ENCODE data around the gene OR2S2. TPM values are rescaled to one million over a fixed set of nuclear protein-coding genes. Genes with fewer than 3 reads are reported as not detected.

Gene OR2S2
- total RNA-seq, 1 donor, result not detected

- no peaks in the 10 kb centered on the region for H3K4me1 ChIP-seq (ENCODE audit: insufficient read depth, low read length)
- H3K4me3 ChIP-seq (ENCODE audit: low read length), result no peak overlapping the region
- H3K9me3 ChIP-seq (ENCODE audit: low read depth, low read length), result peaks cover 18% of the 10 kb centered on the region
- H3K27me3 ChIP-seq (ENCODE audit: insufficient read depth, low read length), result peaks cover 47% of the 10 kb centered on the region
Measured at GRCh38 chr9:35978792-35979191, 20.8 kb upstream of the OR2S2 start.

GRCh38 chr9:35976726-35977125, 18.8 kb upstream of the OR2S2 start:
- Histone ChIP-seq H3K4me1 (ENCODE audit: insufficient read depth, low read length) (no peaks in the 10 kb centered on the region), H3K27me3 (ENCODE audit: insufficient read depth, low read length) (peaks cover 59% of the 10 kb centered on the region), H3K9me3 (ENCODE audit: low read depth, low read length) (peaks cover 22% of the 10 kb centered on the region), H3K4me3 (ENCODE audit: low read length) (no peak overlapping the region)

GRCh38 chr9:35974800-35975199, 16.8 kb upstream of the OR2S2 start:
- no peaks in the 10 kb centered on the region for H3K4me1 ChIP-seq (ENCODE audit: insufficient read depth, low read length)
- peaks cover 70% of the 10 kb centered on the region for H3K27me3 ChIP-seq (ENCODE audit: insufficient read depth, low read length)
- peaks cover 22% of the 10 kb centered on the region for H3K9me3 ChIP-seq (ENCODE audit: low read depth, low read length)
- H3K4me3 ChIP-seq (ENCODE audit: low read length), result no peak overlapping the region

- Histone ChIP-seq H3K4me1 (ENCODE audit: insufficient read depth, low read length) (no peaks in the 10 kb centered on the region), H3K4me3 (ENCODE audit: low read length) (no peak overlapping the region), H3K27me3 (ENCODE audit: insufficient read depth, low read length) (peaks cover 74% of the 10 kb centered on the region), H3K9me3 (ENCODE audit: low read depth, low read length) (peaks cover 22% of the 10 kb centered on the region)
Measured at GRCh38 chr9:35972093-35972492, 14.1 kb upstream of the OR2S2 start.

- Histone ChIP-seq H3K9me3 (ENCODE audit: low read depth, low read length) (no peaks in the 10 kb centered on the region), H3K4me3 (ENCODE audit: low read length) (no peak overlapping the region), H3K27me3 (ENCODE audit: insufficient read depth, low read length) (peaks cover 41% of the 10 kb centered on the region), H3K4me1 (ENCODE audit: insufficient read depth, low read length) (no peaks in the 10 kb centered on the region)
Measured at GRCh38 chr9:35967042-35967441, 9.1 kb upstream of the OR2S2 start.

- peaks cover 35% of the 10 kb centered on the region for H3K27me3 ChIP-seq (ENCODE audit: insufficient read depth, low read length)
- no peaks in the 10 kb centered on the region for H3K9me3 ChIP-seq (ENCODE audit: low read depth, low read length)
- no peak overlapping the region for H3K4me3 ChIP-seq (ENCODE audit: low read length)
- no peaks in the 10 kb centered on the region for H3K4me1 ChIP-seq (ENCODE audit: insufficient read depth, low read length)
Measured at GRCh38 chr9:35966433-35966832, 8.5 kb upstream of the OR2S2 start.

GRCh38 chr9:35965011-35965410, 7.1 kb upstream of the OR2S2 start:
- Histone ChIP-seq H3K4me1 (ENCODE audit: insufficient read depth, low read length) (no peaks in the 10 kb centered on the region), H3K27me3 (ENCODE audit: insufficient read depth, low read length) (peaks cover 23% of the 10 kb centered on the region), H3K9me3 (ENCODE audit: low read depth, low read length) (no peaks in the 10 kb centered on the region), H3K4me3 (ENCODE audit: low read length) (no peak overlapping the region)

GRCh38 chr9:35962126-35962906, 4.4 kb upstream of the OR2S2 start:
- no peak overlapping the region for H3K4me3 ChIP-seq (ENCODE audit: low read length)
- H3K9me3 ChIP-seq (ENCODE audit: low read depth, low read length), result no peaks in the 10 kb centered on the region
- no peaks in the 10 kb centered on the region for H3K4me1 ChIP-seq (ENCODE audit: insufficient read depth, low read length)
- H3K27me3 ChIP-seq (ENCODE audit: insufficient read depth, low read length), result peaks cover 6% of the 10 kb centered on the region

GRCh38 chr9:35960039-35960655, 2.2 kb upstream of the OR2S2 start:
- Histone ChIP-seq H3K4me1 (ENCODE audit: insufficient read depth, low read length) (no peaks in the 10 kb centered on the region), H3K27me3 (ENCODE audit: insufficient read depth, low read length) (peaks cover 4% of the 10 kb centered on the region), H3K4me3 (ENCODE audit: low read length) (no peak overlapping the region), H3K9me3 (ENCODE audit: low read depth, low read length) (no peaks in the 10 kb centered on the region)

GRCh38 chr9:35956651-35957050, 1.3 kb downstream of the OR2S2 start:
- Histone ChIP-seq H3K4me1 (ENCODE audit: insufficient read depth, low read length) (no peaks in the 10 kb centered on the region), H3K9me3 (ENCODE audit: low read depth, low read length) (no peaks in the 10 kb centered on the region), H3K27me3 (ENCODE audit: insufficient read depth, low read length) (peaks cover 11% of the 10 kb centered on the region), H3K4me3 (ENCODE audit: low read length) (no peak overlapping the region)

- Histone ChIP-seq H3K4me1 (ENCODE audit: insufficient read depth, low read length) (no peaks in the 10 kb centered on the region), H3K27me3 (ENCODE audit: insufficient read depth, low read length) (peaks cover 11% of the 10 kb centered on the region), H3K4me3 (ENCODE audit: low read length) (no peak overlapping the region), H3K9me3 (ENCODE audit: low read depth, low read length) (no peaks in the 10 kb centered on the region)
Measured at GRCh38 chr9:35954942-35955546, 2.9 kb downstream of the OR2S2 start.

- H3K4me1 ChIP-seq (ENCODE audit: insufficient read depth, low read length), result no peaks in the 10 kb centered on the region
- H3K27me3 ChIP-seq (ENCODE audit: insufficient read depth, low read length), result peaks cover 11% of the 10 kb centered on the region
- H3K9me3 ChIP-seq (ENCODE audit: low read depth, low read length), result no peaks in the 10 kb centered on the region
- no peak overlapping the region for H3K4me3 ChIP-seq (ENCODE audit: low read length)
Measured at GRCh38 chr9:35952526-35953191, 5.3 kb downstream of the OR2S2 start.

- Histone ChIP-seq H3K9me3 (ENCODE audit: low read depth, low read length) (no peaks in the 10 kb centered on the region), H3K27me3 (ENCODE audit: insufficient read depth, low read length) (peaks cover 11% of the 10 kb centered on the region), H3K4me3 (ENCODE audit: low read length) (no peak overlapping the region), H3K4me1 (ENCODE audit: insufficient read depth, low read length) (no peaks in the 10 kb centered on the region)
Measured at GRCh38 chr9:35951736-35952135, 6.2 kb downstream of the OR2S2 start.

- Histone ChIP-seq H3K9me3 (ENCODE audit: low read depth, low read length) (no peaks in the 10 kb centered on the region), H3K4me1 (ENCODE audit: insufficient read depth, low read length) (peaks cover 6% of the 10 kb centered on the region), H3K27me3 (ENCODE audit: insufficient read depth, low read length) (peaks cover 8% of the 10 kb centered on the region), H3K4me3 (ENCODE audit: low read length) (no peak overlapping the region)
Measured at GRCh38 chr9:35948901-35949318, 9.0 kb downstream of the OR2S2 start.

GRCh38 chr9:35948451-35948850, 9.5 kb downstream of the OR2S2 start:
- Histone ChIP-seq H3K27me3 (ENCODE audit: insufficient read depth, low read length) (peaks cover 4% of the 10 kb centered on the region), H3K9me3 (ENCODE audit: low read depth, low read length) (no peaks in the 10 kb centered on the region), H3K4me1 (ENCODE audit: insufficient read depth, low read length) (peaks cover 6% of the 10 kb centered on the region), H3K4me3 (ENCODE audit: low read length) (no peak overlapping the region)
